Measurements from ENCODE around the gene DSEL. TPM values are rescaled to one million over a fixed set of nuclear protein-coding genes. Genes with fewer than 3 reads are reported as not detected.

Gene DSEL
- total RNA-seq, 1 donor from 2014 or later = 12.2 TPM

DNA sequence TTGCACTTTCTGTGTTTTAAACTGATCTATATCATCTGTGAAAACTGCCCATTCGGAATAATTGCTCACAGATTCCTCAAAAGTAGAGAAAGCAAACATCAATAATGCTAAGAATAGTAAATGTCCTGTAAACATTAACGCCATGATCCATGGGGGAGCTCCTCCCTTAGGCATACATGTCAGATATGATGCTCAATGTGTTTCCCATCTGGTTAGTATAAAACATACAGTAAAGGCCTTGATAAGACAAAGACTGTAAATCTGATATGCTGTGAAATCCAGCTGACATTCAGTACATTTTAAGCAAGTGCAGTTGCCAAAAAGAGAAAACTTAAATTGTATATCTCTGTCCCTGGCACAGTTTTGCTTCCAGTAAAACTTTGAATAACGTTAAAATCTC lies 2.1 kb downstream of the DSEL start:
- Mint-ChIP-seq H3K9me3 (ENCODE audit: unreplicated experiment) (peaks cover 4% of the 10 kb centered on the region), H3K4me3 (ENCODE audit: unreplicated experiment) (peak overlapping the region; percentile 93), H3K36me3 (ENCODE audit: unreplicated experiment) (no peaks in the 10 kb centered on the region), H3K27me3 (ENCODE audit: unreplicated experiment) (peaks cover 5% of the 10 kb centered on the region), H3K4me1 (ENCODE audit: low read depth, unreplicated experiment) (peaks cover 18% of the 10 kb centered on the region), H3K27ac (ENCODE audit: unreplicated experiment) (no peak overlapping the region)
- DNase-seq = no peak
- TF ChIP-seq, protein P1, sequence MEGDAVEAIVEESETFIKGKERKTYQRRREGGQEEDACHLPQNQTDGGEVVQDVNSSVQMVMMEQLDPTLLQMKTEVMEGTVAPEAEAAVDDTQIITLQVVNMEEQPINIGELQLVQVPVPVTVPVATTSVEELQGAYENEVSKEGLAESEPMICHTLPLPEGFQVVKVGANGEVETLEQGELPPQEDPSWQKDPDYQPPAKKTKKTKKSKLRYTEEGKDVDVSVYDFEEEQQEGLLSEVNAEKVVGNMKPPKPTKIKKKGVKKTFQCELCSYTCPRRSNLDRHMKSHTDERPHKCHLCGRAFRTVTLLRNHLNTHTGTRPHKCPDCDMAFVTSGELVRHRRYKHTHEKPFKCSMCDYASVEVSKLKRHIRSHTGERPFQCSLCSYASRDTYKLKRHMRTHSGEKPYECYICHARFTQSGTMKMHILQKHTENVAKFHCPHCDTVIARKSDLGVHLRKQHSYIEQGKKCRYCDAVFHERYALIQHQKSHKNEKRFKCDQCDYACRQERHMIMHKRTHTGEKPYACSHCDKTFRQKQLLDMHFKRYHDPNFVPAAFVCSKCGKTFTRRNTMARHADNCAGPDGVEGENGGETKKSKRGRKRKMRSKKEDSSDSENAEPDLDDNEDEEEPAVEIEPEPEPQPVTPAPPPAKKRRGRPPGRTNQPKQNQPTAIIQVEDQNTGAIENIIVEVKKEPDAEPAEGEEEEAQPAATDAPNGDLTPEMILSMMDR (IDR thresholded peaks at IDR 0.05; ENCODE audit: partially characterized antibody, unreplicated experiment) = no peak

DNA sequence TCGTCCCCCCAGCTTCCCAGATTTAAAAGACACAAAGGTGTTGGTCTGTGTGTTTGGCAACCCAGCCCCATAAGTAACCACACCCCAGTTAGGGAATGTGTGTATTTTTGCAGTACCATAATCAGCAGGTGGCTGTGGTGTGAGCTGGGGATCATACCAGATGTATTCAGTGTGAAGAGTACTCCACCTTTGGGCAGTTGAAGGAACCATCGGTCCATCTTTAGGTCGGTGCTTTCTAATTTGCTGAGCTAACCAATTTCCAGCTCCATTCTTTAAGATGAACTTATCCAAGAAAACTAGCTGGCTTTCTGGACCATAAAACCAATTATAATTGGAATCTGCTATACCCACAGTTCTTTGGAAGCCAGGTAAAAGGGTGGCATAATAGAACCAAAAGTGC lies 3.2 kb downstream of the DSEL start:
- peaks cover 6% of the 10 kb centered on the region for H3K9me3 Mint-ChIP-seq (ENCODE audit: unreplicated experiment)
- no peak overlapping the region for H3K27ac Mint-ChIP-seq (ENCODE audit: unreplicated experiment)
- H3K4me1 Mint-ChIP-seq (ENCODE audit: low read depth, unreplicated experiment) = peaks cover 16% of the 10 kb centered on the region
- no peak for DNase-seq
- H3K36me3 Mint-ChIP-seq (ENCODE audit: unreplicated experiment) = no peaks in the 10 kb centered on the region
- no peak overlapping the region for H3K4me3 Mint-ChIP-seq (ENCODE audit: unreplicated experiment)
- TF ChIP-seq, protein P1 (IDR thresholded peaks at IDR 0.05; ENCODE audit: partially characterized antibody, unreplicated experiment) = no peak
- peaks cover 5% of the 10 kb centered on the region for H3K27me3 Mint-ChIP-seq (ENCODE audit: unreplicated experiment)

DNA sequence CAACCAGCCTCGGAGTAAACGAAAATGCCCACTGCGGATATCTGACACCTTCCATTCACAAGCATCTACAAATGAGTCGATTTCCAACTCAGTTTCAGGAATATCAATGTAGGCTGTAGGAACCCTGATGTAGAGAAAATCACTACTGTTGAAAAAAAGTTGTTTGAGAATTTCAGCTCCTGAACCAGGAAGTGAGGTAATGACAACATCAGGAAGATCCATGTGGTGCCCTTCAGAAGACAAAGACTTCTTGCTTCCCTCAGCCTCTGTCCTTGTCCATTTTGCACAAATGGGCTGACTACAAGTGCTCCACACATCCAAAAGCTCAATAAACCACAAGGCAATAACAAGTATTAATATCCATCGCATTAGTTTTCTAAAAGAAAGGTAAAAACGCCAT lies 4.7 kb downstream of the DSEL start:
- DNase-seq = no peak
- Mint-ChIP-seq H3K4me1 (ENCODE audit: low read depth, unreplicated experiment) (peaks cover 14% of the 10 kb centered on the region), H3K9me3 (ENCODE audit: unreplicated experiment) (peaks cover 6% of the 10 kb centered on the region), H3K4me3 (ENCODE audit: unreplicated experiment) (no peak overlapping the region), H3K36me3 (ENCODE audit: unreplicated experiment) (no peaks in the 10 kb centered on the region), H3K27me3 (ENCODE audit: unreplicated experiment) (no peaks in the 10 kb centered on the region), H3K27ac (ENCODE audit: unreplicated experiment) (no peak overlapping the region)
- TF ChIP-seq, protein P1 (IDR thresholded peaks at IDR 0.05; ENCODE audit: partially characterized antibody, unreplicated experiment) = no peak

DNA sequence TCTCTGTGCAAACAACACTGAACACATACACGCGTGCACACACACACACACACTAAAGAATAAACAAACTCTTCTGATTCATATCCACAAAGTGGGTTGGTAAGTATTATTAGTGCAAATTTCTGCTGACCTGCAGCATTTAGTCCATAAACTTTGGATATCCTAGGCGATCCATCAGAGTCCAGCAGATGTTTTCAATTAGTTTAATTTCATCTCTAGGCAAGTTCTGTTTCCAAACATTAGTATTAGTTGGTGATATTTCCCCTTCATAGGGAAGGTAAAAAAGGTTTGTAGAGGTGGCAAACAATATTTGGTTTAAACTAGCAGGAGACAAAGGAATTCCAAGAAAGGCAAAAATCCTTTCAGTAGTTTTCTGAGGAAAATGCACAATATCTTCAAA lies 5.7 kb downstream of the DSEL start:
- TF ChIP-seq, protein P1 (IDR thresholded peaks at IDR 0.05; ENCODE audit: partially characterized antibody, unreplicated experiment) = no peak
- peaks cover 6% of the 10 kb centered on the region for H3K9me3 Mint-ChIP-seq (ENCODE audit: unreplicated experiment)
- H3K4me3 Mint-ChIP-seq (ENCODE audit: unreplicated experiment) = no peak overlapping the region
- peaks cover 14% of the 10 kb centered on the region for H3K4me1 Mint-ChIP-seq (ENCODE audit: low read depth, unreplicated experiment)
- no peaks in the 10 kb centered on the region for H3K27me3 Mint-ChIP-seq (ENCODE audit: unreplicated experiment)
- H3K27ac Mint-ChIP-seq (ENCODE audit: unreplicated experiment) = no peak overlapping the region
- DNase-seq = no peak
- no peaks in the 10 kb centered on the region for H3K36me3 Mint-ChIP-seq (ENCODE audit: unreplicated experiment)

DNA sequence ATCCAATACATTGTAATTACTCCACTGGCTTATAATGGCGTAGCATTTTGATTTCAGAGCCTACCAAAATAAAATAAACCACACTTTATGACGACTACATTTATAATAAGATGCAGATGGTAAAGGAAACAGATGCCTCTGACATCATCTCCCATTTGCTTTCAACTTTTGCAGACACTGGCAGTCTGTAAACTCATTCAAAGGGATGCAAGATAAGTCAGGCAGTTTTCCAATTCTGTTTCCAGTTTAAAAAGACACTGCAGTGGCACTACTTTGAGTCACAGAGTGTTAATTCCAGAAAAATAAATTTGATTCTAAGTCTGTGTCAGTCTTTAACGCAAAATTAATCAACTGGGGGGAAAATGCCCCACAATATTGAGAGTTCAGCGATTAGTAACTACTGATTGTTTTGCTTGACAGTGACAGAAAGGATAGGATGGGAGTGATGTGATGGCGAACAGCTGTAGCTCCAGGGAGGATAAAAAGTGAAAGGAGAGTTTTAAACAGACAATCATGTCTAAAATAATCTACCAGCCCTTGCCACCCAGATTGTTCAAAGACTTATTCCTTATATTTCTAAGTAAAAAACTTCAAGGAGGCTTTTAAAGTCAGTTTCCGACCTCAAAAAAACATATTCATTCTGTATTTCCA lies 6.7 kb downstream of the DSEL start:
- Mint-ChIP-seq H3K27ac (ENCODE audit: unreplicated experiment) (peak overlapping the region; percentile 10), H3K27me3 (ENCODE audit: unreplicated experiment) (no peaks in the 10 kb centered on the region), H3K4me1 (ENCODE audit: low read depth, unreplicated experiment) (peaks cover 16% of the 10 kb centered on the region), H3K36me3 (ENCODE audit: unreplicated experiment) (no peaks in the 10 kb centered on the region), H3K9me3 (ENCODE audit: unreplicated experiment) (peaks cover 2% of the 10 kb centered on the region), H3K4me3 (ENCODE audit: unreplicated experiment) (no peak overlapping the region)
- TF ChIP-seq, protein P1 (IDR thresholded peaks at IDR 0.05; ENCODE audit: partially characterized antibody, unreplicated experiment) = no peak
- DNase-seq = no peak

All from glutamatergic neuron (in vitro differentiated cells).